Osteoblast (primary cell): ENCODE data around the gene ZNF593. TPM values are rescaled to one million over a fixed set of nuclear protein-coding genes. Genes with fewer than 3 reads are reported as not detected.

Experiments
- DNase-seq: peaks from one replicate; pipeline ENCODE4 v3.0.0; 2011; ENCODE audit warnings: low spot score, mixed read lengths; ENCODE audit not compliant: insufficient read length; ENCODE audit errors: missing footprints
- H2AFZ ChIP-seq: 2 replicates; pipeline ENCODE4 v1.6.0; 2011; ENCODE audit warnings: mild to moderate bottlenecking, low read length
- H3K27ac ChIP-seq: 2 replicates; pipeline ENCODE4 v1.5.1; 2011; ENCODE audit warnings: mild to moderate bottlenecking, low read depth, low read length, moderate library complexity
- H3K27me3 ChIP-seq: 2 replicates; pipeline ENCODE4 v1.6.0; 2012; ENCODE audit warnings: mild to moderate bottlenecking, control low read depth, inconsistent platforms, low read length, moderate library complexity; ENCODE audit not compliant: insufficient read depth
- H3K36me3 ChIP-seq: 2 replicates; pipeline ENCODE4 v1.5.1; 2011; ENCODE audit warnings: mild to moderate bottlenecking, low read length, control low read depth, moderate library complexity; ENCODE audit not compliant: insufficient read depth
- H3K4me1 ChIP-seq: 2 replicates; pipeline ENCODE4 v1.5.1; 2011; ENCODE audit warnings: mild to moderate bottlenecking, low read length, control low read depth, moderate library complexity; ENCODE audit not compliant: insufficient read depth
- H3K4me2 ChIP-seq: 2 replicates; pipeline ENCODE4 v1.6.0; 2011; ENCODE audit warnings: mild to moderate bottlenecking, low read length; ENCODE audit not compliant: insufficient read depth
- H3K4me3 ChIP-seq: fragments of 200-600 bp; sonication (generic); 3 replicates; pipeline ENCODE4 v1.5.1; 2012; ENCODE audit warnings: mild to moderate bottlenecking, low read length, inconsistent platforms; ENCODE audit not compliant: insufficient read depth
- H3K79me2 ChIP-seq: 2 replicates; pipeline ENCODE4 v1.6.0; 2012; ENCODE audit warnings: mild to moderate bottlenecking, low read length, control low read depth, inconsistent platforms; ENCODE audit not compliant: insufficient read depth
- H3K9me3 ChIP-seq: 2 replicates; pipeline ENCODE4 v1.5.1; 2011; ENCODE audit warnings: low read depth, low read length, control low read depth
- H4K20me1 ChIP-seq: 2 replicates; pipeline ENCODE4 v1.6.0; 2012; ENCODE audit warnings: mild to moderate bottlenecking, low read length, control low read depth; ENCODE audit not compliant: insufficient read depth
- CTCF ChIP-seq: IDR thresholded peaks from 2 replicates; pipeline ENCODE4 v1.5.1; 2011; ENCODE audit warnings: mild to moderate bottlenecking, low read depth, low read length, moderate library complexity; ENCODE audit errors: extremely low read depth
- total RNA-seq: library from RNA; depleted of rRNA; stranded (reverse); fragments of >200 nt; gene quantifications from 2 replicates; pipeline ENCODE4 v1.2.3, GENCODE V29; 2012

The ZNF593 gene
- total RNA-seq, 1 donor: 29.0 TPM

- no peaks in the 10 kb centered on the region for H3K9me3 ChIP-seq
- H3K4me3 ChIP-seq: no peak overlapping the region
Measured at GRCh38 chr1:26132128-26132833, 37.4 kb upstream of the ZNF593 start.

DNA sequence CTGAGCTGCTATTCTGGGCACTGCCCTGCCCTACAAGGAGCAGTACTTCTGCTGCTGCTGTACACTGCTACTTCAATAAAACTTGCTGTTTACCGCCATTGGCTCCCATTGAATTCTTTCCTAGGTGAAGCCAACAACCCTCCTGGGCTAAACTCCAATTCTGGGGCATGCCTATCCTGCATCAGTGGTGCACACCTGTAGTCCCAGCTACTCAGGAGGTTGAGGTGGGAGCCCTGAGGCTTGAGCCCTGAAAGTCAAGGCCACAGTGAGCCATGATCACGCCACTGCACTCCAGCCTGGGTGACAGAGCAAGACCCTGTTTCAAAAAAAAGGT is 36.9 kb upstream of the ZNF593 start:
- Histone ChIP-seq H3K9me3 (no peaks in the 10 kb centered on the region), H3K79me2 (no peaks in the 10 kb centered on the region), H3K4me1 (no peaks in the 10 kb centered on the region), H2AFZ (no peak overlapping the region), H3K27me3 (no peaks in the 10 kb centered on the region), H3K4me3 (no peak overlapping the region), H3K36me3 (no peaks in the 10 kb centered on the region), H3K27ac (no peak overlapping the region), H3K4me2 (no peak overlapping the region), H4K20me1 (no peaks in the 10 kb centered on the region)
- DNase-seq: no peak
- TF ChIP-seq CTCF: no peak

More at GRCh38 chr1:26132128-26132833, 37.4 kb upstream of the ZNF593 start:
- peaks cover 4% of the 10 kb centered on the region for H3K4me1 ChIP-seq
- no peak overlapping the region for H3K27ac ChIP-seq
- H4K20me1 ChIP-seq: no peaks in the 10 kb centered on the region
- no peak for DNase-seq
- H2AFZ ChIP-seq: no peak overlapping the region
- H3K79me2 ChIP-seq: no peaks in the 10 kb centered on the region
- no peaks in the 10 kb centered on the region for H3K36me3 ChIP-seq
- no peaks in the 10 kb centered on the region for H3K27me3 ChIP-seq
- TF ChIP-seq CTCF: no peak
- H3K4me2 ChIP-seq: no peak overlapping the region

GRCh38 chr1:26134466-26134865 is 35.2 kb upstream of the ZNF593 start:
- Histone ChIP-seq H3K27me3 (no peaks in the 10 kb centered on the region), H3K9me3 (no peaks in the 10 kb centered on the region), H3K79me2 (no peaks in the 10 kb centered on the region), H3K36me3 (no peaks in the 10 kb centered on the region), H4K20me1 (no peaks in the 10 kb centered on the region), H3K4me3 (no peak overlapping the region), H3K4me1 (no peaks in the 10 kb centered on the region), H3K4me2 (no peak overlapping the region), H3K27ac (no peak overlapping the region), H2AFZ (no peak overlapping the region)
- TF ChIP-seq CTCF: no peak
- no peak for DNase-seq

DNA sequence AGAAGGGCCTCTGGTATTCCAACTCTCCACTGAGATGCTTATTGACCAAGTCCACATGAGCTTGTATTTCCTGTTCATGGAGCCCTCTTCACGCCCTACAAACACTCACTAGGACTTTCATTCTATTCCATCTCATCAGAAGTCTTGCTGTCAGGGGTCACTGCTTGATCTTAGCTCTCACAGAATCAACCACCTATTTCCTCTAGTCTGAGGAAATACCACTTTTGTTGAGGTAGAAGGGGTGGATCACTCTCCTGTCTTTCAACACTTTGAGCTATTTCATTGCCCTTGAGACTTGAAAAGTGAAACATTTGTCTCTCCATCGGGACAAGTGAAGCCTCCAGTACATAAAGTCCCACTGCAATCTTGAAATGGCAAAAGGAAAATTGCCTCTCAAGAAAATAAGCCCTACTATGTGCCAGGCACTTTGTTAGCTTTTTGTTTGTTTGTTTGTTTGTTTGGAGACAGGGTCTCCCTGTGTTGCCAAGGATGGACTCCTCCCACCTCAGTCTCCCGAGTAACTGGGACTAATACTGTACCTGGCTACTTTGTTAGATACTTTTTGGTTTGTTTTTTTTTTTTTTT is 30.6 kb upstream of the ZNF593 start:
- no peaks in the 10 kb centered on the region for H3K79me2 ChIP-seq
- no peak overlapping the region for H3K4me2 ChIP-seq
- H3K4me3 ChIP-seq: no peak overlapping the region
- H3K36me3 ChIP-seq: no peaks in the 10 kb centered on the region
- no peak for TF ChIP-seq CTCF
- no peak overlapping the region for H3K27ac ChIP-seq
- H3K9me3 ChIP-seq: no peaks in the 10 kb centered on the region
- H3K4me1 ChIP-seq: no peaks in the 10 kb centered on the region
- no peaks in the 10 kb centered on the region for H3K27me3 ChIP-seq
- DNase-seq: no peak
- H4K20me1 ChIP-seq: no peaks in the 10 kb centered on the region
- no peak overlapping the region for H2AFZ ChIP-seq
